Vagina (tissue), 2 donors: ENCODE results near the gene PRM3. TPM values are rescaled to one million over a fixed set of nuclear protein-coding genes. Genes with fewer than 3 reads are reported as not detected.

Experiments used
- DNase-seq, 2 donors: peaks; one replicate each; pipeline ENCODE4 v3.0.0-alpha.2; 2017; ENCODE audit errors: extremely low spot score in 2 of 2
- H3K27ac ChIP-seq: fragments of 200-600 bp; sonication (generic); one replicate; pipeline ENCODE4 v1.5.1; 2019
- H3K27me3 ChIP-seq: fragments of 200-600 bp; sonication (generic); one replicate; pipeline ENCODE4 v1.5.1; 2019
- H3K36me3 ChIP-seq, 2 donors: fragments of 200-600 bp; sonication (generic); one replicate each; pipeline ENCODE4 v1.5.1; 2017 to 2019
- H3K4me1 ChIP-seq: fragments of 200-600 bp; sonication (generic); one replicate; pipeline ENCODE4 v1.5.1; 2019
- H3K4me3 ChIP-seq, 2 donors: fragments of 200-600 bp; sonication (generic); 1 replicate in 1 of 2; 2 replicates in 1 of 2; pipeline ENCODE4 v1.5.1; 2016 to 2019
- H3K9me3 ChIP-seq: fragments of 200-600 bp; sonication (generic); one replicate; pipeline ENCODE4 v1.5.1; 2019
- POLR2A ChIP-seq, 2 donors: fragments of 450-650 bp; IDR thresholded peaks; one replicate each; pipeline ENCODE4 v1.6.1; 2017; ENCODE audit warnings: antibody characterized with exemption in 2 of 2, mild to moderate bottlenecking in 2 of 2, moderate library complexity in 2 of 2
- POLR2AphosphoS5 ChIP-seq, 2 donors: sonication (generic); formaldehyde crosslinking; IDR thresholded peaks; one replicate each; pipeline ENCODE4 v1.9.0; 2017; ENCODE audit warnings: antibody characterized with exemption in 2 of 2, mild to moderate bottlenecking in 2 of 2, low read depth in 1 of 2; ENCODE audit not compliant: insufficient read depth in 1 of 2
- intact Hi-C: fragments of 100-400 bp; cut with DNase I; formaldehyde crosslinking; loops from one replicate; pipeline ENCODE4 v1.15.1; 2023
- total RNA-seq: library from RNA; depleted of rRNA; stranded (reverse); fragments of >200 nt; gene quantifications from one replicate; pipeline ENCODE4 v1.2.3, GENCODE V29; 2016
- TF ChIP-seq, protein P1 (sequence below), 3 experiments: fragments of 450-650 bp in 2 of 3; fragments of 200-600 bp in 1 of 3; sonication (generic) in 1 of 3; IDR thresholded peaks; one replicate each; pipeline ENCODE4 v1.5.1; 2017 to 2019; ENCODE audit warnings: antibody characterized with exemption in 3 of 3, mild to moderate bottlenecking in 2 of 3, moderate library complexity in 2 of 3

Gene PRM3
- total RNA-seq, 1 donor from 2014 or later, result not detected

DNA sequence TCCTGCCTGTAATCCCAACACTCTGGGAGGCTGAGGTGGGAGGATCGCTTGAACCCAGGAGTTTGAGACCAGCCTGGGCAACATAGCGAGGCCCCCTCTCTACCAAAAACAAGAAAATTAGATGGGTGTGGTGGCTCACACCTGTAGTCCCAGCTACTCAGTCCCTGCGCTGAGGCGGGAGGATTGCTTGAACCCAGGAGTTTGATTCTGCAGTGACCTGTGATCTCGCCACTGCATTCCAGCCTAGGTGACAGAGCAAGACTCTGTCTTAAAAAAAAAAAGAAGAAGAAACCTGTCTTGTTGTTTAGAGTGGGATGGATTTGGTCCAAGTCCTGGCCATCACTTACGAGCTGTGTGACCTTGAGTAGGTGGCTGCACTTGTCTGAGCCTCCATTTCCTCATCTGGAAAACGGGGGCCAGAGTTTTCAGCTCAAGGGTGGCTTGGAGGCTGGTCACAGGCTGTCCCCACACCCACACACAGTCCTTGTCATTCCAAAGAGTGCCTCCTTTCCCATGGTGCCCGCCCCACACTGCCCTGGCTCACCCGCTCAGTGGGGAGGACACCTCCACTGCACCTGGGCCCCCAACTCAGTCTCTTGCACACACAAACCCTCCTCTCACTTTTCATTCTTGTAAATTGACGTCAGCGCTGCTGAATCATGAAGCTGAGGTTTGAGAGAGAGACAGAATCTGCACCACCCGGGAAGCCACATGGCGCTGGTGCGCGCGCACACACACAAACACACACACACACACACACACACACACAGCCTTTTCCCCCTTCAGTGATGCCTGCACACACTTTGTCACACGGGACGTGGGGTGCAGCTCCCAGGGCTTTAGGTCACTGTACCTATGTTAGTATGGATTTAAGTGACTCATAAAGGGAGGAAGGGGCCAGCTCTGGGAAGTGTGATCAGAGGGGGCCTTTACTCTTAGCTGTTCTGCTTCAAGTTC, 21.6 kb downstream of the PRM3 start:
- H3K27ac ChIP-seq, result peak overlapping the region; percentile 99
- DNase-seq, result no peak
- no peaks in the 10 kb centered on the region for H3K27me3 ChIP-seq
- intact Hi-C loops, result loop anchor here (10.0 kb wide), 1 partner anchor 697 kb away; no protein-coding TSS in a partner anchor
- peak in 1 of 2 donors; percentile 25 for TF ChIP-seq POLR2AphosphoS5 (IDR thresholded peaks at IDR 0.05; ENCODE audit: insufficient read depth in 1 of 2, low read depth in 1 of 2)
- TF ChIP-seq, protein P1, sequence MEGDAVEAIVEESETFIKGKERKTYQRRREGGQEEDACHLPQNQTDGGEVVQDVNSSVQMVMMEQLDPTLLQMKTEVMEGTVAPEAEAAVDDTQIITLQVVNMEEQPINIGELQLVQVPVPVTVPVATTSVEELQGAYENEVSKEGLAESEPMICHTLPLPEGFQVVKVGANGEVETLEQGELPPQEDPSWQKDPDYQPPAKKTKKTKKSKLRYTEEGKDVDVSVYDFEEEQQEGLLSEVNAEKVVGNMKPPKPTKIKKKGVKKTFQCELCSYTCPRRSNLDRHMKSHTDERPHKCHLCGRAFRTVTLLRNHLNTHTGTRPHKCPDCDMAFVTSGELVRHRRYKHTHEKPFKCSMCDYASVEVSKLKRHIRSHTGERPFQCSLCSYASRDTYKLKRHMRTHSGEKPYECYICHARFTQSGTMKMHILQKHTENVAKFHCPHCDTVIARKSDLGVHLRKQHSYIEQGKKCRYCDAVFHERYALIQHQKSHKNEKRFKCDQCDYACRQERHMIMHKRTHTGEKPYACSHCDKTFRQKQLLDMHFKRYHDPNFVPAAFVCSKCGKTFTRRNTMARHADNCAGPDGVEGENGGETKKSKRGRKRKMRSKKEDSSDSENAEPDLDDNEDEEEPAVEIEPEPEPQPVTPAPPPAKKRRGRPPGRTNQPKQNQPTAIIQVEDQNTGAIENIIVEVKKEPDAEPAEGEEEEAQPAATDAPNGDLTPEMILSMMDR (IDR thresholded peaks at IDR 0.05), result no peak
- H3K4me1 ChIP-seq, result peaks cover 28% of the 10 kb centered on the region
- no peaks in the 10 kb centered on the region for H3K9me3 ChIP-seq
- no peaks in the 10 kb centered on the region for H3K36me3 ChIP-seq
- H3K4me3 ChIP-seq, result peak overlapping the region in 1 of 2 donors; percentile 9

DNA sequence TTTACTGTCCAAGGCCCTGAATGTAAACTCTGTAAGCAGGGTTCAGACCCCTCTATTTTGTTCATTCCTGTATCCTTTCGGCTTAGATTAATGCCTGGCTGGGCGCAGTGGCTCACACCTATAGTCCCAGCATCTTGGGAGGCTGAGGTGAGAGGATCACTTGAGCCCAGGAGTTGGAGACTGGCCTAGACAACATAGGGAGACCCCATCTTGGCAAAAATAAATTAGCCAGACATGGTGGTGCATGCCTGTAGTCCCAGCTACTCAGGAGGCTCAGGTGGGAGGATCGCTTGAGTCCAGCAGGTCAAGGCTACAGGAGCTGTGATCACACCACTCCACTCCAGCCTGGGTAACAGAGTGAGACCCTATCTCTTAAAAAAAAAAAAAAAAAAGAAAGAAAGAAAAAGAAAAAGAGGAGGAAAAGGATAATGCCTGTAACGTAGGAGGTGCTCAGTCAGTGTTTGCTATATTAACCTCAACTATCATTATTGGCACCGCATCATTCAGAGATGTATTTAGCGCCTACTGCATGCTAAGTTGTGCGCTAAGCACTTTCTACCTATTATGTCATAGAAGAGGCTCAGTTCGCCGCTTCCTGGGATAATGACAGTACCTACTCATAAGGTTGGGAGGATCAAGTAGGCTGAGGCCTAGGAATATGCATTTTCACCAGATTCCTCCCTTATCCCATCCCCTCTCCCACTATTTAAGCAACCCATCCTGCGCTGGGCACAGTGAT, 22.5 kb downstream of the PRM3 start:
- TF ChIP-seq, protein P1 (IDR thresholded peaks at IDR 0.05), result no peak
- no peak for TF ChIP-seq POLR2A (IDR thresholded peaks at IDR 0.05)
- TF ChIP-seq POLR2AphosphoS5 (IDR thresholded peaks at IDR 0.05; ENCODE audit: insufficient read depth in 1 of 2, low read depth in 1 of 2), result no peak
- H3K4me1 ChIP-seq, result peaks cover 25% of the 10 kb centered on the region
- no peak for DNase-seq
- no peaks in the 10 kb centered on the region for H3K27me3 ChIP-seq
- no peaks in the 10 kb centered on the region for H3K9me3 ChIP-seq
- H3K36me3 ChIP-seq, result no peaks in the 10 kb centered on the region
- no peak overlapping the region for H3K4me3 ChIP-seq
- intact Hi-C loops, result loop anchor here (10.0 kb wide), 1 partner anchor 696 kb away; no protein-coding TSS in a partner anchor
- H3K27ac ChIP-seq, result peak overlapping the region; percentile 99

DNA sequence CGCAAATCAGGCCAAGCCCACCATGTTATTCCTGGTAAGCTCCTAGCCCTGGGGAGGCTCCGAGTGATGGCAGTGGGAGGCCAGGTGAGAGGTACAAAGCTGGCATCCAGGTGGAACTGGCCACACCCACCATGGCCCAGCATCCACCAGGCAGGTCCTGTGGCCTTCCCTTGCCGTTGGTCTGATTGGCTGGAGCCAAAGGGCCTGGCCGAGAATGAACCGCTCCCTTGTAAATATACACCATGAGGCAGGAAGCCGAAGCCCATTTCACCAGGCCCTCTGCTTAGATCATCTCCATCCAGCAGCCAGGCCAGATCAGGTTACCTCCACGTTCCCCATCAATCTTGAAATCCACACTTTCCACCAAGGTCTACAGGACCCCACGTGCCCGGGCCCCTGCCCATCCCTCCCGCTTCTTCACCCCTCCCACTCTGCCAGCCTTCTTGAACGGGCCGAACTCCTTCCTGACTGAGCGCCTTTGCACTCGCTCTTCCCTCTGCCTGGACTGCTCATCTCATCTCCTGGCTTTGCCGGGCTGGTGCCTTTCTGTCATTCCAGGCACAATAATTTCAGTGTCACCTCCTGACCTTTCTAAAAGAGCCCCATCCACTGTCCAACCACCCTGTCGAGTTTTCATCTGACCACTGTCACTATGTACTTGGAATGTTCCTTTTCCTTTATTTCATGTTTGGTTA, 23.2 kb downstream of the PRM3 start:
- Histone ChIP-seq H3K27me3 (no peaks in the 10 kb centered on the region), H3K36me3 (no peaks in the 10 kb centered on the region), H3K9me3 (no peaks in the 10 kb centered on the region), H3K4me1 (peaks cover 25% of the 10 kb centered on the region), H3K27ac (no peak overlapping the region), H3K4me3 (no peak overlapping the region)
- TF ChIP-seq POLR2A (IDR thresholded peaks at IDR 0.05) (no peak), POLR2AphosphoS5 (IDR thresholded peaks at IDR 0.05; ENCODE audit: insufficient read depth in 1 of 2, low read depth in 1 of 2) (no peak)
- TF ChIP-seq, protein P1 (IDR thresholded peaks at IDR 0.05), result no peak
- no peak for DNase-seq
- intact Hi-C loops, result loop anchor here (10.0 kb wide), 1 partner anchor 695 kb away; no protein-coding TSS in a partner anchor

DNA sequence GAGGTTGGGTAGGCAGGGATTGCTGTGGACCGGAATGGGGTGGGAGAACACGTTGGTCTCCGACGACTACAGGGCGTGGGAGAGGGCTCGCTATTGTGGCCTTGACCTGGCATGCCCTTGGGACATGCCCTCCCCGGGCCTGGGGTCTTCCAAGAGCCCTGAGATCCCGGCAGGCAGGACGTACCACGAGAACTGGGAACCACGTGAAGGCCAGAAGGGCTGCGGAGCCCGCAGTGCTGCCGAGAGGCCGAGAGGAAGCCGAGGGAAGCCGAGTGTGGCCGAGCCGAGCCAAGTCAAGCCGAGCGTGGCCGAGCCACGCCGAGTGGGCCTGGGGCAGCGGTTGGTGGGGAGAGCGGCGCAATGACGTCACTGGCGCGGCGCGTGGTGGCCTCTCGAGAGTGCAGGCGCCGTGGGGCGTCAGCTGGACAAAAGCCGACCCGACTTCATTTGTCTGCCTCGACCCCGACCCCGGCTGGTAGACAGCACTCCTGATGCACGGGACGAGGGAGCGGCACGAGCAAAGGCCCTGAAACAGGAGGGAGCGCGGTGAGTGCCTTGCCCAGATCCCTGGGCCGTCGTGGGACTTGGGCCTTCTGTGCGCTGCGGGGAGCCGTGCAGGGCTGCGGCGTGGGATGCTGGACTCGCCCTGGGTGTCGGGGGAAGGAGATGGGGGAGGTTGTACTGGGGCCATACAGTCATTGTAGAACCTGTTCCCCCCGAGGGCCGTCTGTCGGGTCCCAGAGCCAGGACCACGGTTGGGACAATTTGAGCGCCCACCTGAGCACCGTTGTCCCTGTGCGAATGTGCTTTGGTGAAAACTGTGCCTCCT, 24.0 kb downstream of the PRM3 start:
- peaks cover 19% of the 10 kb centered on the region for H3K4me1 ChIP-seq
- no peaks in the 10 kb centered on the region for H3K9me3 ChIP-seq
- no peak overlapping the region for H3K27ac ChIP-seq
- intact Hi-C loops, result loop anchor here (2.0 to 10.0 kb wide), 2 partner anchors 281 to 695 kb away; no protein-coding TSS in a partner anchor
- H3K36me3 ChIP-seq, result no peaks in the 10 kb centered on the region
- no peak for DNase-seq
- TF ChIP-seq POLR2AphosphoS5 (IDR thresholded peaks at IDR 0.05; ENCODE audit: insufficient read depth in 1 of 2, low read depth in 1 of 2) (no peak), POLR2A (IDR thresholded peaks at IDR 0.05) (no peak)
- TF ChIP-seq, protein P1 (IDR thresholded peaks at IDR 0.05), result no peak
- H3K27me3 ChIP-seq, result no peaks in the 10 kb centered on the region
- H3K4me3 ChIP-seq, result no peak overlapping the region
